H1 (cell line): Measurements from ENCODE around the gene HES1. TPM values are rescaled to one million over a fixed set of nuclear protein-coding genes. Genes with fewer than 3 reads are reported as not detected.

ENCODE experiments used
- CTCF ChIA-PET: fragments of 300-600 bp; sonication (Branson Sonifier 250); formaldehyde crosslinking; loops from one replicate; lab custom pipeline; 2021; ENCODE audit not compliant: partially characterized antibody; lab: Charles Lee
- POLR2A ChIA-PET: fragments of 300-600 bp; sonication (Branson Sonifier 250); formaldehyde crosslinking; loops from one replicate; lab custom pipeline; 2021; ENCODE audit warnings: inconsistent platforms; ENCODE audit not compliant: partially characterized antibody; lab: Charles Lee
- DNase-seq, 2 experiments: peaks; one replicate each; pipeline versions ENCODE4 v3.0.0 to v3.0.0-alpha.2; 2010 to 2022; ENCODE audit warnings: low spot score in 2 of 2, low read depth in 1 of 2, mixed read lengths in 1 of 2
- FAIRE-seq: peaks from 2 replicates; lab custom pipeline; 2011; peaks lifted over from hg19 to GRCh38; lab: Jason Lieb, UNC
- H2AFZ ChIP-seq: 2 replicates; pipeline ENCODE4 v1.8.1; 2012; ENCODE audit warnings: low read length, inconsistent platforms
- H2AK5ac ChIP-seq: 2 replicates; pipeline ENCODE4 v1.6.1; 2013; ENCODE audit warnings: low read depth, low read length
- H2BK120ac ChIP-seq: replicated peaks from 2 replicates; pipeline ENCODE3; 2013; ENCODE audit warnings: low read depth, low read length, inconsistent platforms
- H2BK12ac ChIP-seq: 2 replicates; pipeline ENCODE4 v1.6.1; 2013; ENCODE audit warnings: low read depth, low read length
- H2BK15ac ChIP-seq: 2 replicates; pipeline ENCODE4 v1.6.1; 2013; ENCODE audit warnings: low read length
- H2BK20ac ChIP-seq: 2 replicates; pipeline ENCODE4 v1.6.1; 2013; ENCODE audit warnings: low read length
- H2BK5ac ChIP-seq: 2 replicates; pipeline ENCODE4 v1.6.1; 2013; ENCODE audit warnings: low read depth, low read length
- H3K14ac ChIP-seq: 2 replicates; pipeline ENCODE4 v1.6.1; 2013; ENCODE audit warnings: inconsistent platforms; ENCODE audit not compliant: insufficient read length
- H3K18ac ChIP-seq: 2 replicates; pipeline ENCODE4 v1.6.1; 2013; ENCODE audit warnings: low read length; ENCODE audit errors: extremely low read depth
- H3K23ac ChIP-seq: 2 replicates; pipeline ENCODE4 v1.6.1; 2013; ENCODE audit warnings: inconsistent platforms; ENCODE audit not compliant: insufficient read length
- H3K23me2 ChIP-seq: 2 replicates; pipeline ENCODE4 v1.6.1; 2013; ENCODE audit warnings: low read depth, low read length
- H3K27ac ChIP-seq: 2 replicates; pipeline ENCODE4 v1.6.1; 2011; ENCODE audit warnings: low read depth, low read length, inconsistent platforms
- H3K27me3 ChIP-seq, 4 experiments: replicated peaks in 1 of 4; 1 replicate in 1 of 4; 2 replicates in 3 of 4; pipeline versions ENCODE4 v1.6.1 to v1.8.1; 2011 to 2013; ENCODE audit warnings: low read length in 3 of 4, mild to moderate bottlenecking in 3 of 4, inconsistent platforms in 2 of 4, mixed read lengths in 2 of 4, moderate library complexity in 1 of 4; ENCODE audit not compliant: control insufficient read depth in 3 of 4, insufficient read depth in 3 of 4; ENCODE audit errors: extremely low read depth in 1 of 4
- H3K36me3 ChIP-seq, 4 experiments: 2 replicates each; pipeline versions ENCODE4 v1.6.1 to v1.8.1; 2011 to 2013; ENCODE audit warnings: mild to moderate bottlenecking in 4 of 4, low read length in 3 of 4, moderate library complexity in 2 of 4, control low read depth in 1 of 4, inconsistent platforms in 1 of 4; ENCODE audit not compliant: insufficient read depth in 4 of 4, control insufficient read depth in 2 of 4
- H3K4ac ChIP-seq: replicated peaks from 2 replicates; pipeline ENCODE3; 2013; ENCODE audit warnings: low read length, low read depth, mixed read lengths, inconsistent platforms; ENCODE audit not compliant: insufficient read length
- H3K4me1 ChIP-seq, 4 experiments: replicated peaks in 1 of 4; 1 replicate in 1 of 4; 2 replicates in 3 of 4; pipeline versions ENCODE4 v1.6.1 to v1.8.1; 2011 to 2013; ENCODE audit warnings: low read length in 3 of 4, inconsistent platforms in 2 of 4, mixed read lengths in 1 of 4; ENCODE audit not compliant: insufficient read depth in 4 of 4, control insufficient read depth in 3 of 4
- H3K4me2 ChIP-seq, 2 experiments: 2 replicates each; pipeline versions ENCODE4 v1.6.1 to v1.8.1; 2011 to 2013; ENCODE audit warnings: low read depth in 2 of 2, low read length in 2 of 2, control low read depth in 1 of 2, inconsistent platforms in 1 of 2, mild to moderate bottlenecking in 1 of 2; ENCODE audit not compliant: insufficient read depth in 1 of 2
- H3K4me3 ChIP-seq, 4 experiments: fragments of 200-600, 300-600 bp in 1 of 4; sonication (generic), shearing (Covaris generic), sonication (Bioruptor Twin) in 1 of 4; 2 replicates each; pipeline versions ENCODE4 v1.5.1 to v1.8.1; 2011 to 2016; ENCODE audit warnings: low read length in 4 of 4, low read depth in 3 of 4, control low read depth in 2 of 4, inconsistent platforms in 2 of 4, mild to moderate bottlenecking in 2 of 4, mixed read lengths in 1 of 4, moderate library complexity in 1 of 4; ENCODE audit not compliant: insufficient read depth in 2 of 4; ENCODE audit errors: extremely low read depth in 1 of 4
- H3K56ac ChIP-seq: replicated peaks from 2 replicates; pipeline ENCODE3; 2013; ENCODE audit warnings: low read depth, mild to moderate bottlenecking, mixed read lengths, low read length, inconsistent platforms; ENCODE audit not compliant: insufficient read length
- H3K79me1 ChIP-seq: 2 replicates; pipeline ENCODE4 v1.6.1; 2013; ENCODE audit warnings: low read depth, low read length, control low read depth
- H3K79me2 ChIP-seq, 2 experiments: 2 replicates each; pipeline versions ENCODE4 v1.6.1 to v1.8.1; 2012 to 2013; ENCODE audit warnings: low read length in 2 of 2, mild to moderate bottlenecking in 2 of 2, inconsistent platforms in 1 of 2; ENCODE audit not compliant: insufficient read depth in 2 of 2, control insufficient read depth in 1 of 2
- H3K9ac ChIP-seq, 4 experiments: replicated peaks in 1 of 4; 1 replicate in 1 of 4; 2 replicates in 3 of 4; pipeline versions ENCODE4 v1.6.1 to v1.8.1; 2011 to 2013; ENCODE audit warnings: low read depth in 3 of 4, low read length in 3 of 4, control low read depth in 2 of 4, mild to moderate bottlenecking in 2 of 4, moderate library complexity in 2 of 4, inconsistent platforms in 1 of 4; ENCODE audit errors: extremely low read depth in 1 of 4
- H3K9me3 ChIP-seq, 2 experiments: 2 replicates each; pipeline versions ENCODE4 v1.6.1 to v1.8.1; 2012 to 2013; ENCODE audit warnings: mild to moderate bottlenecking in 2 of 2, moderate library complexity in 2 of 2, control low read depth in 1 of 2, inconsistent platforms in 1 of 2, low read depth in 1 of 2, low read length in 1 of 2, mixed read lengths in 1 of 2; ENCODE audit not compliant: insufficient read depth in 2 of 2
- H4K20me1 ChIP-seq, 2 experiments: replicated peaks in 1 of 2; 2 replicates each; pipeline versions ENCODE3 to v1.8.1; 2011 to 2013; ENCODE audit warnings: inconsistent platforms in 2 of 2, low read length in 2 of 2, mild to moderate bottlenecking in 1 of 2; ENCODE audit not compliant: insufficient read depth in 2 of 2, control insufficient read depth in 1 of 2
- H4K5ac ChIP-seq: 2 replicates; pipeline ENCODE4 v1.6.1; 2013; ENCODE audit warnings: low read length, low read depth, mixed read lengths, inconsistent platforms; ENCODE audit not compliant: insufficient read length
- H4K8ac ChIP-seq: 2 replicates; pipeline ENCODE4 v1.8.0; 2013; ENCODE audit warnings: mild to moderate bottlenecking, moderate library complexity, low read length, inconsistent platforms; ENCODE audit not compliant: insufficient read depth; ENCODE audit errors: extremely low read depth
- H4K91ac ChIP-seq: replicated peaks from 2 replicates; pipeline ENCODE3; 2013; ENCODE audit warnings: low read length, mixed read lengths, inconsistent platforms; ENCODE audit not compliant: insufficient read length
- BCL11A ChIP-seq, 2 experiments: IDR thresholded peaks; one replicate each; pipeline ENCODE4 v1.6.1; 2011; ENCODE audit warnings: low read depth in 2 of 2, low read length in 2 of 2, mild to moderate bottlenecking in 2 of 2
- CTCF ChIP-seq, 3 experiments: IDR thresholded peaks; 1 replicate in 2 of 3; 2 replicates in 1 of 3; pipeline versions ENCODE4 v1.5.1 to v1.6.1; 2011; ENCODE audit warnings: low read length in 3 of 3, mild to moderate bottlenecking in 3 of 3, inconsistent platforms in 2 of 3, low read depth in 1 of 3, moderate library complexity in 1 of 3; ENCODE audit not compliant: insufficient read depth in 1 of 3; ENCODE audit errors: control extremely low read depth in 1 of 3
- GABPA ChIP-seq: IDR thresholded peaks from 2 replicates; pipeline ENCODE4 v1.6.1; 2011; ENCODE audit warnings: mild to moderate bottlenecking, low read length, moderate library complexity, borderline replicate concordance; ENCODE audit not compliant: insufficient read depth
- MAX ChIP-seq: IDR thresholded peaks from 2 replicates; pipeline ENCODE4 v1.6.1; 2012; ENCODE audit warnings: inconsistent platforms
- POLR2A ChIP-seq, 2 experiments: IDR thresholded peaks; 1 replicate in 1 of 2; 2 replicates in 1 of 2; pipeline ENCODE4 v1.6.1; 2011; ENCODE audit warnings: low read depth in 2 of 2, low read length in 2 of 2, mild to moderate bottlenecking in 2 of 2; ENCODE audit errors: control extremely low read depth in 1 of 2
- RAD21 ChIP-seq, 2 experiments: IDR thresholded peaks in 1 of 2; conservative IDR thresholded peaks in 1 of 2; 2 replicates each; pipeline ENCODE4 v1.6.1; 2011; ENCODE audit warnings: low read depth in 2 of 2, low read length in 2 of 2, improper control_type of control experiment in 1 of 2, inconsistent platforms in 1 of 2, mild to moderate bottlenecking in 1 of 2, moderate library complexity in 1 of 2
- RNF2 ChIP-seq: fragments of 200-900, 300-1000 bp; sonication (generic); IDR thresholded peaks from 2 replicates; pipeline ENCODE4 v1.7.1; 2016; ENCODE audit warnings: borderline replicate concordance, low read depth, mild to moderate bottlenecking, antibody characterized with exemption, low read length; ENCODE audit not compliant: poor library complexity, severe bottlenecking; ENCODE audit errors: missing control alignments
- RXRA ChIP-seq: IDR thresholded peaks from 2 replicates; pipeline ENCODE4 v1.6.1; 2011; ENCODE audit warnings: low read depth, mild to moderate bottlenecking, low read length, moderate library complexity; ENCODE audit not compliant: insufficient read depth
- SP1 ChIP-seq: IDR thresholded peaks from 2 replicates; pipeline ENCODE4 v1.6.1; 2011; ENCODE audit warnings: low read depth, low read length
- TEAD4 ChIP-seq: IDR thresholded peaks from 2 replicates; pipeline ENCODE4 v1.6.1; 2012; ENCODE audit warnings: low read depth, low read length, inconsistent platforms, mixed read lengths
- WGBS, 2 experiments: shearing (Covaris generic) in 1 of 2; methylation state at CpG; one replicate each; pipeline versions ENCODE4 v1.1.6 to v1.1.7; 2013 to 2015; ENCODE audit warnings: low lambda C conversion rate in 2 of 2, mixed read lengths in 2 of 2, inconsistent platforms in 1 of 2, low coverage in 1 of 2, missing lambda C conversion rate in 1 of 2; ENCODE audit not compliant: insufficient replicate concordance in 2 of 2, insufficient coverage in 1 of 2, insufficient read length in 1 of 2; ENCODE audit errors: extremely low coverage in 1 of 2, missing lambda C conversion rate in 1 of 2; 5-methylcytosine and 5-hydroxymethylcytosine counted together
- polyA plus RNA-seq, 7 experiments: library from polyadenylated mRNA; depleted of rRNA in 3 of 7; stranded (reverse) in 5 of 7; unstranded in 2 of 7; fragments of >200 nt in 5 of 7; fragments of 200-250 nt in 2 of 7; gene quantifications; 1 replicate in 5 of 7; 2 replicates in 1 of 7; 4 replicates in 1 of 7; pipeline versions ENCODE4 v1.2.1 to v1.2.3, GENCODE V29; 2011 to 2013; ENCODE audit warnings: missing spikeins in 2 of 7, mixed read lengths in 2 of 7
- total RNA-seq: library from RNA; stranded (reverse); fragmentation: NEBNext Ultra II Directional; extraction: Animal tissue kit (Norgen Biotek cat#: 25700); gene quantifications from 2 replicates; pipeline ENCODE4 v1.2.1, GENCODE V29; 2021

HES1 gene
- total and polyA plus RNA-seq, 2 of the 8 experiments (the other 6 are each of a cell fraction or from before 2014, with no cell fraction given), result 7.9 to 12.9 TPM

- Histone ChIP-seq H3K4me2 (peak overlapping the region in 1 of 2 experiments; percentile 58; a peak in 2 of 4 replicates), H2BK20ac (peak overlapping the region; percentile 68; the same call in 1 of the 2 replicates), H2BK5ac (no peak overlapping the region)
- no peak for TF ChIP-seq CTCF (IDR thresholded peaks at IDR 0.05; ENCODE audit: control extremely low read depth in 1 of 3, insufficient read depth in 1 of 3, low read depth in 1 of 3, low read length in 3 of 3)
- TF ChIP-seq RXRA, result no peak
- no peak for TF ChIP-seq BCL11A (IDR thresholded peaks at IDR 0.05; ENCODE audit: low read depth in 2 of 2, low read length in 2 of 2)
- no peak for TF ChIP-seq MAX
- TF ChIP-seq RAD21 (IDR thresholded peaks at IDR 0.05 in 1 of 2, conservative IDR thresholded peaks at IDR 0.05 in 1 of 2; ENCODE audit: low read depth in 2 of 2, low read length in 2 of 2), result no peak
- TF ChIP-seq RNF2, result no peak
- no peak for TF ChIP-seq GABPA
- TF ChIP-seq SP1, result no peak
- TF ChIP-seq POLR2A (IDR thresholded peaks at IDR 0.05; ENCODE audit: control extremely low read depth in 1 of 2, low read depth in 2 of 2, low read length in 2 of 2), result no peak
- TF ChIP-seq TEAD4, result no peak
Measured at GRCh38 chr3:194177141-194177540, 41.2 kb downstream of the HES1 start.

More at GRCh38 chr3:194177141-194177540, 41.2 kb downstream of the HES1 start:
- Histone ChIP-seq H2BK15ac (no peak overlapping the region), H2AK5ac (no peak overlapping the region), H2AFZ (no peak overlapping the region), H3K36me3 (no peaks in the 10 kb centered on the region), H3K56ac (no peak overlapping the region), H4K8ac (no peak overlapping the region), H3K4me3 (peak overlapping the region in 1 of 4 experiments; percentile 22; a peak in 1 of 8 replicates), H4K5ac (no peak overlapping the region), H3K14ac (no peak overlapping the region), H4K20me1 (no peaks in the 10 kb centered on the region), H3K79me2 (no peaks in the 10 kb centered on the region), H3K79me1 (no peaks in the 10 kb centered on the region), H3K4me1 (peaks cover 0 to 20% (median 6%) of the 10 kb centered on the region in 4 experiments; a peak in 5 of 7 replicates), H3K9me3 (no peaks in the 10 kb centered on the region), H2BK120ac (no peak overlapping the region), H4K91ac (peak overlapping the region; percentile 48), H3K18ac (peak overlapping the region; percentile 17; the same call in 1 of the 2 replicates), H3K23ac (no peak overlapping the region), H3K27ac (no peak overlapping the region), H3K9ac (no peak overlapping the region; a peak in 1 of 7 replicates), H3K4ac (peak overlapping the region; percentile 75), H3K23me2 (no peaks in the 10 kb centered on the region), H3K27me3 (no peaks in the 10 kb centered on the region; a peak in 1 of 7 replicates), H2BK12ac (no peak overlapping the region)
- ChIA-PET POLR2A (interaction anchor here (1.6 kb wide), 1 partner anchor 14 kb away, joined by 3 read pairs; no protein-coding TSS in a partner anchor), CTCF (interaction anchor here (0.6 to 2.1 kb wide), 6 partner anchors 10 to 396 kb away, joined by 3 to 6 read pairs (median 4); no protein-coding TSS in a partner anchor)
- 77% methylated on average over 5 of the region's 5 CpGs; no CpG with 5 or more reads in 1 of the 2 experiments for WGBS, 2 experiments
- no peak for FAIRE-seq
- no peak for DNase-seq
